HG03060 (cell line): ENCODE data around the gene UPF2.
A peak's percentile ranks its signal among the peaks of the same experiment; 100 is the strongest.
"Not testable (repeated sequence)": the region's sequence is repeated elsewhere in the genome, so short reads cannot be mapped to it uniquely, and the experiment has no call there.

ENCODE experiments used
- ATAC-seq: cut with Tn5 transposase; IDR thresholded peaks from one replicate; pipeline ENCODE4 v1.9.1; 2021; ENCODE audit warnings: low read depth, moderate number of reproducible peaks; ENCODE audit not compliant: unreplicated experiment

The UPF2 gene

GRCh38 chr10:12041766-12042408, 722 bp downstream of the UPF2 start:
- ATAC-seq = no peak

DNA sequence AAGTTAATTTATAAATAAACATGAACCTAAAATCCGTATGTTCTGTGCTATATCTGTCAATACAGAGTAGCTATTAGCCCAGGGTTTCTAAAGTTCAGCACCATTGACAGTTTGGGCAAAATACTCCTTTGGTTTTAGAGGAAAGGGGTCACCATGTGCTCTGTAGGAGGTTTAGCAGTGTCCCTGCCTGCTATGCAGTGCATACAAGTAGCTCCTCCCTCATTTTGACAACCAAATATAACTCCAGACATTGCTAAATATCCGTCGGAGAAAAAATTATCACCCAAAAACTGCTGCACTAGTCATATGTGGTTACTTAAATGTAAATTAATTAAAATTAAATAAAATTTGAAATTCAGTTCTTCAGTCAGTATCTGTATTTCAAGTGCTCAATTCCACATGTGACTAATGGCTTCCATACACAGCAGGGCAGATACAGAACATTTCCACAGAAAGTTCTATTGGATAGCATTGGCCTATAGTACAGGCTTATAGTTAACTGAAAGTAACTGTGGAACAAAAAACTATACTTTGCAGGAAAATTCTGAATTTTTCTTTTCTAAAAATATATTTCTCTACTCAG, 6.4 kb downstream of the UPF2 start:
- ATAC-seq = no peak

GRCh38 chr10:12031404-12031803, 11.2 kb downstream of the UPF2 start:
- no peak for ATAC-seq

GRCh38 chr10:12027539-12027938, 15.1 kb downstream of the UPF2 start:
- ATAC-seq = peak; percentile 89

- no peak for ATAC-seq
Measured at GRCh38 chr10:12025591-12025990, 17.0 kb downstream of the UPF2 start.

DNA sequence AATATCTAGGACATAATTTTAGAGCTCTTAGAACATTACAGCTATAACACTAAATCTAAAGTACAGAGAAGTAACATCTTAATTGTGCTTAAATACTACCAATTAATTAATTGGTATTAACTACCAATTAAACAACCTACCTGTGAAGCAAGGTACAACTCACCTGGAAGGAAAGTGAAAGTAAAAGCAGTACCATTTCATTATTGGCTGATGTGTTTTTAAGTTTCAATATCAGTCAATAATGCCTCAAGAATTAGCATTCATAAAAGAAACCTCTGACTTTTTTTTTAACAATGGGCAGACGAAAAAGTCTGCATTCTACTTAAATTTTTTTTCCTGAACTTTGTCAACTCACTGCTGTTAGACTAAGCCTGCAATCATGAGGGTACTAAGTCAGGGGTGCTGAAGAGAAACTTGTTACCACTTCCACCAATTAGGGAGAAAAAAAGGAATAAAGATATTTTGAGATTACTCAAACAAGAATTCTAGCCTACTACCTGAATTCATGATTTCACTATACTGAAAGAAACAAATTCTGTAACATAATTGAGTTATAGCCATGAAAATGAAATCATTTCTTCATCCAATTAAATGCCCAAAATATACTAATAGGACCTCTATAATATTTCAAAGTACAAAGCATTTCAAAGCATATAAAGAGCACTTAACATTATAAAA, 19.9 kb downstream of the UPF2 start:
- no peak for ATAC-seq

GRCh38 chr10:12020574-12020973, 22.0 kb downstream of the UPF2 start:
- no peak for ATAC-seq

DNA sequence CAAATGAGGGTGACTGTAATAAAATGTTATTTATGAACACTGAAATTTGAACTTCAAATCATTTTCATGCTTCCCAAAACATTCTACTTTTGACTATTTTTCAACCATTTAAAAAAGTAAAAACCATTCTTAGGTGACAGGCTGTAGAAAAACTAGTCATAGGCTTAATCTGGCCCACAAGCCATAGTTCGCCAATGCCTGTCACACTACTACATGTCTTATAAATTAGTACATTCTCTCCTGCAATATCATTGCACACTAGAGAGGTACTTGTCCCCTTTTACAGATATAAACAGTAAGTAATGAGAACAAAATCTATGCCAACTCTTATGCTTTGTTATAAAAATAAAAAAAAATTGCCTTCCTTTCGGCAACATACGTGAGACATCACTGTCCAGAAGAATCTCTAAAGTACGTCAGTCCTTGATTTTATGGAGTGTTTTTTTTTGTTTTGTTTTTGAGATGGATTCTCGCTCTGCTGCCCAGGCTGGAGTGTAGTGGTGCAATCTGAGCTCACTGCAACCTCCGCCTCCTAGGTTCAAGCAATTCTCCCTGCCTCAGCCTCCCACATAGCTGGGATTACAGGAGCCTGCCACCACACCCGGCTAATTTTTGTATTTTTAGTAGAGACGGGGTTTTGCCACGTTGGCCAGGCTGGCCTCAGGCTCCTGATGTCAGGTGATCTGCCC, 23.2 kb downstream of the UPF2 start:
- no peak for ATAC-seq

- no peak for ATAC-seq
Measured at GRCh38 chr10:12018438-12019282, 23.9 kb downstream of the UPF2 start.

- ATAC-seq = no peak
Measured at GRCh38 chr10:12013926-12014325, 28.7 kb downstream of the UPF2 start.

DNA sequence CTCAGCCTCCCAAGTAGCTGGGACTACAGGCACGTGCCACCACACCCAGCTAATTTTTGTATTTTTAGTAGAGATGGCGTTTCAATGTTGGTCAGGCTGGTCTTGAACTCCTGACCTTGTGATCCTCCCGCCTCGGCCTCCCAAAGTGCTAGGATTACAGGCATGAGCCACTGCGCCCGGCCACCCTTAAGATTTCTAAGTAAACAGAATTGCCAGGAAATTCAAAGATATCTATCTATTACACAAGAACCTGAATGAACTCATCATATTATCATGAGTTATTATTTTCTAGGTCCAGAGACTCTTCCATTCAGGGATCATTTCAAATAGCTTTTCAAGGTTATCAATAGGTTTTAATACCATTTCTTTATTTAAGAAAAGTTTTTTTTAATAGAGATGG, 29.2 kb downstream of the UPF2 start:
- not testable (repeated sequence) for ATAC-seq

GRCh38 chr10:12010353-12010752, 32.3 kb downstream of the UPF2 start:
- ATAC-seq = no peak

DNA sequence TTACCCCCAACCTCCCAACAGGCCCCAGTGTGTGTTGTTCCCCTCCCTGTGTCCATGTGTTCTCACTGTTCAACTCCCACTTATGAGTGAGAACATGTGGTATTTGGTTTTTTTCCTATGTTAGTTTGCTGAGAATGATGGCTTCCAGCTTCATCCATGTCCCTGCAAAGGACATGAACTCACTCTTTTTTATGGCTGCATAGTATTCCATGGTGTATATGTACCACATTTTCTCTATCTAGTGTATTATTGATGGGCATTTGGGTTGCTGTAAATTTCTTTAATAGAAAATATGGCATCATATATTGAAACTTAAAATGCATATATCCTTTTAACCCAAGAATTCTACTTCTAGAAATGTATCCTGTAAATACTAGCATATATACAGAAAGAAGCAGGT, 33.8 kb downstream of the UPF2 start:
- not testable (repeated sequence) for ATAC-seq

- ATAC-seq = no peak
Measured at GRCh38 chr10:12006671-12007070, 35.9 kb downstream of the UPF2 start.

DNA sequence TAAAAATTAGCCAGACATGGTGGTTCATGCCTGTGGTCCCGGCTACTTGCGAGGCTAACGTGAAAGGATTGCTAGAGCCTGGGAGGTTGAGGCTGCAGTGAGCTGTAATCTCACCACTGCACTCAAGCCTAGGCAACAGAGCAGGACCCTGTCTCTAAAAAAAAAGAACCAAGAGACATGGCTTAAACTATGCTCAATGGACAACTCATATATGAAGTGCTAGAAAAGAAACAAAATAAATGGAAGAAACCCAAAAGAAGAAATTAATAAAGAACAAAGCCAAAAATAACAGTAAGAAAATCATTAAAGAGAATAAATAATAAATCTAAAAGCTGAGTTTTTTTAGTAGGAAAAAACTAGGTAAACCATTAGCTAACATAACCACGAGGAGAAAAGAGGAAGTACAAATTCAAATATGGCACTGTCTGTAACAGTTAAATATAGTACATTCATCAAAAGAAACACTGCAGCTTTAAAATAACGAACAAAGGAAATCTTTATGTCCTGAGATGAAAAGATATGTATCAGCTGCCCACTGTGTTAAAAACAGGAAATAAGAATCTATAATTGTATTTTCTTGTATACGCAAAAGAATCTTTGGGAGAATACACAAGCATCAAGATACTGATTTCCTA, 48.7 kb downstream of the UPF2 start:
- ATAC-seq = no peak

GRCh38 chr10:11988924-11989323, 53.7 kb downstream of the UPF2 start:
- ATAC-seq = no peak

DNA sequence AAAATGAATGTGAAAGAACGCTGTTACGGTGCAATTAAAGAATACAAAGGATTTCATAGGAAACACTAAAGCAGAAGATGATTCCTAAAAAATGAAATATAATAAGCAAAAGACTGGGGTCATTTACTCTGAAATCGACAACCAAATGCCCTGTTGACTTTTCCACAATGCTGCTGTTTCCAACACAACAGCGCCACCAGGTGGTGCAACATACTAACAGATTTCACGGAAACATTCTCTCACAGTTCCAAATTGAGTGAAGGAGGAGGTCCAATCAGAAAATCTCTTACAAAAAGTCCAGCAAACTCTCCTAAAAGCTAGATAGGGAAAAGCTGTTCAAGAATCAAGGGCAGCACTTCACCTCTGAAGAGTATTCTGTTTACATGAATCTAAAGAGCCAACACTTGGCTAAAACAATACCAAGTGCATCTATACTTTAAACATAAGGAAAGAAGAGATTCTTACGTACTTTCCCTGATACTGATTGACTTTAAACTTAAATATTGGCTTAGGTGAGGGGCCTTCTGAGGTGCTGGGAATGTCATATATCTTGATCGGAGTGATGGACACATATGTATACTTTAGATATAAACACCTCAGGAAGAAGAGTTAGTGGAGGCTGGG, 55.9 kb downstream of the UPF2 start:
- no peak for ATAC-seq

- no peak for ATAC-seq
Measured at GRCh38 chr10:11982253-11982652, 60.4 kb downstream of the UPF2 start.

DNA sequence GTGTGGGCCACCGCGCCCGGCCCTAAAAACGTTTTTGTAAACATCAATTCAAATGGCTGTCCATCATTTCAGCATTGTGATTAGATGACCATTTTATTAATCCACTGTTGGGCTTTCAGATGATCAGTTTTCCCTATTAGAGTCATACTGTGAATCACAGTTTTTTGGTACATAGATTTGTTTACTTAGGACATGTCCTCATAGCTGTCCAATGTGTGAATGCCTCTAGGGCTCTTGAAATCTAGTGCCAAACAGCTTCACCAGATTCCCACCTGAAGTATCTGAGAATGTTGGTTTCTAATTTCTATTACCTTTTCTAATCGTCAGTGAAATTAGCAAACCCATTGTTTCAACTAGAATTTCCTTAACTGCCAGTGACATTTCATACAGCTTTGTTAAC, 66.8 kb downstream of the UPF2 start:
- ATAC-seq = no peak

- ATAC-seq = not testable (repeated sequence)
Measured at GRCh38 chr10:11972523-11972922, 70.1 kb downstream of the UPF2 start.
